HG03025 (cell line): Measurements from ENCODE around the gene CACNA1F.
A peak's percentile ranks its signal among the peaks of the same experiment; 100 is the strongest.

Experiments used
- ATAC-seq: cut with Tn5 transposase; IDR thresholded peaks from one replicate; pipeline ENCODE4 v1.9.1; 2021; ENCODE audit warnings: mild to moderate bottlenecking, moderate library complexity; ENCODE audit not compliant: unreplicated experiment, low FRiP score

The CACNA1F gene

GRCh38 chrX:49202022-49202421 lies 31.1 kb downstream of the CACNA1F start:
- no peak for ATAC-seq

DNA sequence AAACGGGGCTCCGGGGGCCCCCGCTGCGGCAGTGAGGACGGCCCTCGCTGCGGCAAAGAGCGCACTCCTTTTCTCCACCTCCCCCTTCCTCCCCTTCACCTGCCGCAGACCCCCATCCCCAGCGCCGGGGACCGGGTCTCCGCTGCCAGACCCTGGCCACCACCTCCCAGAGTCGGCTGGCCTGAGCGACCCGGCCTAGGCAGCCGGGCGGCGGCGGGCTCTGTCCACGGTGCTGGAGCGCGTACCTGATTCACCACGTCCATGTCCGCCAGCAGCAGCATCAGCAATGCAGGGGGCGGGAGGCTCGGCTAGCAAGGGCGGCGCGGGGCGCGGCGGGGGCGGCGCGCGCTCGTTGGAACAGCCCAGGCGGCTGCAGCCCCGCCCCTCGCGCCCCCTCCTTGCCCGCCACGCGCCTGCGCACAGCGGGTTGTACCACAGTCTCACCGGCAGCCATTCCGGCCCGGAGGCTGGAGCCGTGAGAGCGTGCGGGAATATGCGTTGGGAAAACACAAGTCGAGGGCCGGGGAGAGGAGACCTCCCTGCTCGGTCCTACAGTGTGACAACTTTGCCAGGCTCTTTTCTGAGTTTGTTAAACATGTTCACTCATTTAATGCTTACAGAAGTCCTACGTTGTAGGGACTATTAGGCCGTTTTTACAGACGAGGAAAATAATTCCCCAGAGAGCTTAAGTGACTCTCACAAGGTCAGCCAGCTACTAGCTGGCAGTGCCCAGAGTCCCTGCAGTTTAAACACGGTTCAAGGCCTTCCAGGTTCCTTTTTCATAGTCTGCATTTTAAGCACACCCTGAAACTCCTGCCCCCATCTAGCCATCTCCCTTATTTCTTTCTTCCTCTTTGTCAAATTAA lies 33.0 kb downstream of the CACNA1F start, which contains the start of gene SYP:
Gene SYP (minus strand): TSS at position 288 of the 866 bp plus-strand sequence. CDS start 7 bp downstream, at position 281.
- peak; percentile 78 for ATAC-seq

GRCh38 chrX:49199315-49199595 lies 33.9 kb downstream of the CACNA1F start:
- no peak for ATAC-seq

DNA sequence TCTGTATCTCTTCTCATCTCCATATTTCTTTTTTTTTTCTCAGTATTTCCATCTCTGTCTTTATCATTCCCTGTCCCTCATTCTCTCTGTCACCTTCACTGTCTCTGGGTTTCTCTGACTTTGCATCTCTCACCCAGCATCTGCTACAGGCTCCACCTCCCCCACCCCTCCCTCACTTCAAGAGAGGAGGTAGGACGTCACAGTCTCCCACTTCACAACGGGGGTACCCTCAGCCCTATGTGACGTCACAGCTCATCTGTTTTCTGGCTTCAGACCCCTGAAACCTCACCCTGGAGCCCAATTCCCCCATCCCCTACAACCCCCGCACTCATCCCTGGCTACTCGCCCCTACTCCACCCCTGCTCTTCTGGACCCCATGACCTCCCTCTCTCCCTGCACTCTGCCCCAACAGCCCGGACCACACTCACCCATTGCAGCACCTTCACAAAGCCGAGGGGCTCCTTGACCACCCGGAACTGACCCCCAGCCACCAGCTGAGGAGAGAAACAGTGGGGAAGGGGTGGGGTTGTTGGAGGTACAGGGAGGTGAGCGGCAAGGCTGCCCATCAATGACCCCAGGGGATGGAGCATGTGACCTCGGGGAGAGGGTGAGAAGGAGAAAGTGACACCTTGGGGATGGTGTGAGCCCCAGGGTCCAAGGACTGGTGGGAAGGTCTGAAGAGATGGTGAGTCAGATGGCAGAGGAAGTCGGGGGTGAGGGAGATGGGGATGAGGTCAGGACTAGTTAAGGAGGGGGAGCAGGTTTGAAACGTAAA lies 34.4 kb downstream of the CACNA1F start:
- ATAC-seq = no peak

- ATAC-seq = no peak
Measured at GRCh38 chrX:49197543-49198087, 35.5 kb downstream of the CACNA1F start.

DNA sequence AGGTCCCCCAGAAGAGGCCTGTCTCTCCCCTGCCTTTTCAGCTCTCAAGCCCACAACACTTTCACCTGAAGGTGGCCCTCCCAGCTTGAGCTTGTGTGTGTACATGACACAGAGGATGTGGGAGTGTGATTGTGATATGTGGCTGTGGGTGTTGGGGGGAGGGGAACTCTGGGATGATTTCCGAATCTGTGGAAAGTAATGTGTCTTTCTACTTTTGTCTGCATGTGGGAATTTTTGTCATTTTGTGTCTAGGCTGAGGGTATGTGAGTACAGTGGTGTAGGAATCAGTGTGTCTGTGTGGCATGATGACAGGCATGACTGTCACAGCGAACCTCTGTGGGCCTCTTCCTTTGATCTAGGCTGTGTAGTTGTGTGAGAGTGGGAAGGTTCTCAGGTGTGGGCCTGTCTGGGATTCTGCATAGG lies 39.6 kb downstream of the CACNA1F start:
- no peak for ATAC-seq

GRCh38 chrX:49192722-49193328 lies 40.3 kb downstream of the CACNA1F start:
- ATAC-seq = no peak

DNA sequence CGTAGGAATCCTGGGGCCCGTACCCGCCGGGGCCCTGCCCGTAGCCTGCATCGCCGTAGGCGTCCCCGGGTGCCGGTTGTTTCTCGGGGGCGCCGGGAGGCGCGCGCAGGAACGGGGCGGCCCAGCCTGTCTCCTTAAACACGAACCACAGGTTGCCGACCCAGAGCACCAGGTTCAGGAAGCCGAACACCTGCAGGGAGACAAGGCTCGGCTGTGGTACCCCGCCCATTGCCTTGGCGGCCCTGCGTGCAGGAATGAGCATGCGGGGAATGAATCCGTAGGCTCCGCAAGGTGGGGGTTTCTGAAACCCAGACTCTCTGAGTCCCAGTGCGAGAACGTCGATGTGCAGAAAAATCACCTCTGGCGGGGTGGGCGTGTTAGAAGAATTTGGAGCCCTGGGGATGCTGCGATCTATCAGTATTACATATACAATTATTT lies 41.5 kb downstream of the CACNA1F start:
- ATAC-seq = no peak

DNA sequence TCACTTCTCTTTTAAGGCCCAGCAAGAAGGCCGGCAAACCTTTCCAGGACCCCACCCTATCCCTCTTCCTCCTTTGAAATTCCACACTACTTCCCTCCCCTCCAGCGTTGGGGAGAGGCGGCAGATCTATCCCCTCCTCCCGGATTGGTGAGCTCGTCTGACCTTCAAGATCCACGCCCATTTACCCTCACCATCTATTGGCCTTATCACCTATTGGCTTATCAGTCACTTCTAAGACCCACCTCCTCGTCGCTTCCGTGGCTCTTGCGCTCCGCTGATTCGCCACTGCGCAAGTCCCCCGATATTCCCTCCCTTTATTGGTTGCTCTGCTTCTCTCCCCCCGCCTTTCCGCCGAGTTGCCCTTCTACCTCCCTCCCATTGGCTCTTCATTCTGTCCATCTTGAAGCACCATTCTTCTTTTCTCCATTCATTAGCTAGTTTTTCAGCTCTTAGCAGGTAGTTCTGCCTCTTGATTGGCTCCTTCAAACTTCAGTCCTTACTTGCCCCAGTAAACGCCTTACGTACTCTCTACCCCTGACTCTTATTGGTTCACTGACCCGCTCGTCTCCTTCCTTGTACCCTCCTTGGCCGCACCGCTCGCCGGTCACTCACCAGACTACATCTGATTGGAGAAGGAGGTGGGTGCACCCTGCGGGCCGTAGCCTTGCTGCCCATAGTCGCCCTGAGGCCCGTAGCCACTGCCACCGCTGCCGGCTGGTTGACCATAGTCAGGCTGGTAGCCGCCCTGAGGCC lies 42.1 kb downstream of the CACNA1F start:
- ATAC-seq = peak; percentile 89

- no peak for ATAC-seq
Measured at GRCh38 chrX:49189606-49190005, 43.5 kb downstream of the CACNA1F start.

- no peak for ATAC-seq
Measured at GRCh38 chrX:49188468-49189076, 44.6 kb downstream of the CACNA1F start.

GRCh38 chrX:49187526-49187925 lies 45.6 kb downstream of the CACNA1F start:
- ATAC-seq = no peak

GRCh38 chrX:49187028-49187394 lies 46.1 kb downstream of the CACNA1F start:
- no peak for ATAC-seq

DNA sequence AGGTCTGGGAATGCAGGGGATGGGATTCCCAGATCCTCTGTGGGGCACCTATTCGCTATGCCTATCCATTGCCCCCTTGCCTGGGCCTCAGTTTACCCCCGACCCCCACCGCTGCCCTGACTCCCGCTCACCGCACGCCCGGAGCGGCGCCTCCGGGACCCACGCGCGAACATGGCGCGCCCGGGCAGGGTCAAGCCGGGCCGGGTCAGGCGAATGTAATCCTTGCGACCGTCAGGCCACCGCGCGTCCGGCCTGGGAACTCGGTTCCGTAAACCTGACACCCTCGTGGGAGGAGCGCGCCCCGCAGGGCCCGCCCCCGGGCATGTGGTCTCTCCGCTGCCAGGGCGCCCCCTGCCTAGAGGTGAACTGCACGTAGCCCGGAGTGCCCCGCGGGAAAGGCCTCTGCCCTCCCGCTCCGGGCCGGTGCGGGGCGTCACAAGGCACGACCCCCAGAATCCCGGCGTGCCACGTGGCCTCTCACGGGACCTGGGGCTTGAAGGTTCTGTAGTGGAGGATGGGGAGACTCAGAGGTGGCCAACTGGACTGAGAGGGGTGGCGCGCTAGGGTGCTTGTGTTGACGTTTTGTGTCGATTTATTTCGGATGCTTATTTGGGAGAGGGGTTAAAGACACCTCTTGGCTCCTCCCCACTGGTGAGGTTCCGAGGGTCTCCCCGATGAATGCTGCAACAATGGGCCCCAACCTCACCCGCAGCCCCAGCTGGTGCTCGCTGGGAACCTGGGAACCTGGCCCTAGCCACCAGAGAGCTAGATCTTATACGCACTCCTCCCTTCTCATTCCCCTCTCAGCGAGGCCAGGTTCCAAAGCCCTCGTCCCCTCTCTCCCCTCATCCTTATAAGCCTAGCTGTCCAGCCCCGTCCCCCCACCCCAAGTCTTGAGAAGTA lies 46.8 kb downstream of the CACNA1F start, which contains the start of gene PRICKLE3:
Gene PRICKLE3 (minus strand): TSS at position 249 of the 903 bp plus-strand sequence. CDS start 76 bp downstream, at position 173.
- ATAC-seq = no peak

GRCh38 chrX:49184294-49185281 lies 48.6 kb downstream of the CACNA1F start:
- ATAC-seq = no peak

GRCh38 chrX:49183701-49184281 lies 49.3 kb downstream of the CACNA1F start:
- no peak for ATAC-seq

- no peak for ATAC-seq
Measured at GRCh38 chrX:49179358-49179757, 53.8 kb downstream of the CACNA1F start.
